Endometrial microvascular endothelial cells (primary cell): Measurements from ENCODE around the gene RARRES2. TPM values are rescaled to one million over a fixed set of nuclear protein-coding genes. Genes with fewer than 3 reads are reported as not detected.
"Not testable (repeated sequence)": the region's sequence is repeated elsewhere in the genome, so short reads cannot be mapped to it uniquely, and the experiment has no call there.

Source experiments
- in situ Hi-C: cut with HindIII; loops from 2 replicates; pipeline ENCODE4 v1.10.0; 2017; ENCODE audit warnings: low sequenced_read_pairs, low pct_unique_long_range_greater_than_20kb; ENCODE audit errors: inconsistent ontology term
- total RNA-seq: library from RNA; depleted of rRNA; stranded (reverse); fragments of >200 nt; gene quantifications from one replicate; pipeline ENCODE4 v1.2.3, GENCODE V29; 2015; ENCODE audit errors: inconsistent ontology term

RARRES2 gene
- total RNA-seq, 1 donor from 2014 or later, result not detected

DNA sequence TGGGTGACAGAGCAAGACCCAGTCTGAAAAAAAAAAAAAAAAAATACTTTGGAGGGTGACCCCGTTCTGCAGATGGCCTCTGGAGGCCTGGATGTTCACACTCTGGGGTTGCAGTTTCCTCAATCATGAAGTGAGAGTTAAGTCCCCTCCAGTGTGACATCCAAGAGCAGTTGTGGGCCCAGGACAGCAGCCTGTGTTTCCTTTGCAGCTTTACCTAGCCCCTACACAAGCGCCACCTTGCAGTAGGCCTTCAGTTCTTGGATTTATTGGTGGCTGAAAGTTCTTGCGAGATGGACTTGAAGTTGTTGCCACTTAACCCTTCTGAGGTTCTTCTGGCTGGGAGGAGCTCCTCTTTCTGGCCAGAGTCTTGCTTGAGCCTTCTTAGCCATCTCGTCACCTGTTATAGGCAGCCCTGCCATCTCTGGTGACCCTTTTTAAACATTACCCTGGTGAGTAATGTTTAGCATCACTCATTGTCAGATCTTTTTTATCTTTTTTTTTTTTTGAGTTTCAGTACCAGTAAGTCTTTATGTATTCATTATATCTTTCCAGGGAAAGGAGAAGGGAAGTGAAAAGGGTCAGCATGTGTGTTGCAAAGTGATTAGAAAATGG lies 14.7 kb downstream of the RARRES2 start:
- in situ Hi-C loops, result no loop called here

DNA sequence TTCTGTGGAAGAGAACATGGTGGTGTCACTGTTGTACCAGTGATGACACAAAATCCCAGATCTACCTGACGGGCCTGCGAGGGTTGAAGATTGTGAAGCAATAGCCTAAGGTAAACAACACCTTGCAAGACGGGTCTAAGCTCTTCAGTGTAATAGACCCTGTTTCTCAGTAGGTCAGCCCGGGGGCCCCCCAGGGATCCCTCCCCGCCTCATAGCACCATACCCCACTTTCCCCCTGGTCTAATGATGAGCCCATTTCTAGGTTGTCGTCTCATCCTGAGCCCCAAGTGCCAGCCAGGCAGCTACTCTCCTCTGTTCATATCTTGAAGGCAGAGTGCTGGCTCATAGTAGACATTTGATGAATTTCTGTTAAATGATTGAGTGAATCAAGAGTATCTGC lies 15.5 kb downstream of the RARRES2 start:
- in situ Hi-C loops, result no loop called here

- in situ Hi-C loops, result no loop called here
These were observed 16.3 kb downstream of the RARRES2 start for GRCh38 chr7:150325110-150325611.

- in situ Hi-C loops, result no loop called here
These were observed 17.0 kb downstream of the RARRES2 start for GRCh38 chr7:150324373-150324961.

- in situ Hi-C loops, result no loop called here
These were observed 17.6 kb downstream of the RARRES2 start for GRCh38 chr7:150323682-150324372.

DNA sequence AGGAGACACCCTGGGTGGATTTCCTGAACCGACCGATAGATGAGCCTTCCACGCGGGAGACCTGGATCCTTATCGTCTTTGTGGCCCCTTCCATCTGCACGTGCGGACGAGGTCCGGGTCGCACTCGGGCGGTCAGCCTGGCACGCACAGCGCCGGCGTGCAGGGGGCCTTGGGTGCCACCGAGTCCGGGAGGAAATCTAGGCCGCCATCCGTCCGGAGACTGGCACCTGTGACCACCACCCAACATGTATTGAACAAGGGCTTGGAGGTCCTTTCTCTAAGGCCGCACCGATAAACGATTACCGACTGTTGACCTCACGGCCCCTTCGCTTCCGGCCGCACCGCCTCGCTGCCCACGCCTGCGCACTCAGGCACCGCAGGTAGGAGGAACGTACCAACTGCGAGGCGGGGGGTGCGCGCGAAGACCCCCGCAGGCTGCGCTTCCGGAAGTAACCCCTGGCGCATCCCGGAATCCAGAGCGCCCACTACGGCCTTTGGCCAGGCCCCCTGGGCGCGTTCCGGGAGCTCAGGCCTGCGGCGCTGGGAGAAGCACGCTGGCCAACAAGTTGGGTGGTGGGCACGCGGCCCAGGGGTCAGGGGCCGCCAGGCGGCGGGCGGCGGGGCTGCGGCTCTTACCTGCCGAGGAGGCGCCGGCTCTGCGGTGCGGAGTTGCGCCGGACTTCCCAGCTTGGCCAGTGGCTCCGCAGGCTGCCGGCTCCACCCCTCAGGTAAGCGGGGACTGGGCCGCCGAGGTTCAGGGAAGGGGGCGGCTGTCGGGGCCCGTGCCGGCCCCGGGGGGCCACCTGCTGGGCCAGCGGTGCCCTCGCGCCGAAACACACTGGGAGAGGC lies 18.4 kb downstream of the RARRES2 start, which contains the start of the genes ACTR3C and LRRC61:
Gene ACTR3C, minus strand, starts transcription at position 713 of the 849 bp plus-strand sequence. CDS start 28,249 bp downstream, outside the sequence.
Gene LRRC61, plus strand, starts transcription at position 523 of the 849 bp plus-strand sequence. CDS start 13,507 bp downstream, outside the sequence.
- in situ Hi-C loops, result no loop called here

GRCh38 chr7:150322114-150322832 lies 19.2 kb downstream of the RARRES2 start:
- in situ Hi-C loops, result no loop called here

DNA sequence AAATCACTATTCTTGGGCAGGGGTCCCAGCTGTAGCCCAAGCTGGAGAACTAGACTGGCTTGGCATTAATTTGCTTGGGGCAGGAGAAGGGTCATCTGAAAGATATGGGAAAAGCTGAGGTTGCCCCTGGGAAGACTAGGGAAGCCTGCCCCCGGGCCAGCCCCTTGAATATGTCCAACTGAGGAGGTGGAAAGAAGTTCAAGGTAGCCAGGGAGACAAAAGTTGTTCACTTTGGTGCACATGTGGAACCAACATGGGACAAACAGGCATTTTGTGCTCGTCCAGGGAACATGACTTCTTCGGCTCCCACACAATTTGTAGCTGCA lies 19.7 kb downstream of the RARRES2 start:
- in situ Hi-C loops, result no loop called here

DNA sequence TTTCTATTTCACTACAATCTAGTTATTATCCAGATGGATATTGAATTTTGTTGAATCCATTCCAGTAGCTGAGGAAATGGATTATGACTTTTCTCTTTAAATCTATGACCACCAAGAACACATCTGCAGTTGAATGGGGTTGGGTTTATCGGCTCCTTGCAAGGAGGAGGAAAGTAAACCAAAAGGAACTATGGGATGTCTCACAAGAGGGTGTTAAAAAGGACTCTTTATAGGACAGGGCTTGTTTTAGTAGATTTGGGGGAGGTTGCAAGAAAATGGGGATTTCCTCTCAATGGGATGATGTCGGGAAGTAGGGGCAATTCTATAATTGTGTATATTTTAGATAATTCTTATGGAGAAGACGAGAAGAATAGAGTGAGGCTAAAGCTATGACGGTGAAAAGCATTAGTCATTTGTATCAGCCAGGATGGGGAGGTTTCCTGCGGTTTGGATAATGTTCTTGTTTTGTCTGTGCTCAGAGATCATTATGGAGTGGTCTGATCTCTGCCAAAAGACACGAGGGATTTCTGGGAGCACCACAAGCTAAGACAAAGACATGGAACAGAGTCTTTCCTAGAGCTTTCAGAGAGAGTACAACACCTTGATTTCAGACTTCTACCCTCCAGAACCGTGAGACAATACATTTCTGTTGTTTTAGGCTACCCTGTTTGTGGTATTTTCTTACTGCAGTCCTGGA lies 23.5 kb downstream of the RARRES2 start:
- in situ Hi-C loops, result no loop called here

DNA sequence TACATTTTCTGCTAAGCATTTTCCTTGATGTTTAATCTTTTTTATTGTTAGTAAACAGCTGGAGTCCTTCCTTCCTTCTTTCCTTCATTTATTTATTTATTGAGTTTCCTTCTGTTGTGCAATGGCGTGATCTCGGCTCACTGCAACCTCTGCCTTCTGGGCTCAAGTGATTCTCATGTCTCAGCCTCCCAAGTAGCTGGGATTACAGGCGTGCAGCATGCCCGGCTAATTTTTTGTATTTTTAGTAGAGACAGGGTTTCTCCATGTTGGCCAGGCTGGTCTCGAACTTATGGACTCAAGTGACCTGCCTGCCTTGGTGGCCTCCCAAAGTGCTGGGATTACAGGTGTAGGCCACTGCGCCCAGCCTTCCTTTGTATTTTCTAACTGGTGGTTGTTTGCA lies 24.4 kb downstream of the RARRES2 start:
- in situ Hi-C loops, result not testable (repeated sequence)

- in situ Hi-C loops, result no loop called here
These were observed 26.7 kb downstream of the RARRES2 start for GRCh38 chr7:150314639-150315239.

DNA sequence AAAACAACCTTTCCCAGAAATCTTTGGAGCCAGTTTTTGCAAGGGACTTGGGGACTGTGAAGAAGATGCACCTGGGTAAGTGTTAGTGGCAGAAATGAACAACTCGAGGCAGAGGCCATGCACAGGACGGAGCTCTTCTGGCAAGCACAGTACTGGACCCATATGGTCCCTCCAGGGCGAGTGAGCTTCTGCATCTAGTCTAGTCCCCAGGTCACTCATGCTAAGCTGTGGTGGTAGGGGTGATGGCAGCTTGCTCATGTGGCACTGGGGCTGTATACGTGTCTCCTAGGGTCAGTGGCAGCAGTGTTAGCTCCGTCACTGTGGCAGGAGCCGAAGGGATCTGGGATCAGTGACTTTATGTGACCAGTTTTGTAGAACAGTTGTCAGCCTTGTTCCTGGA lies 27.6 kb downstream of the RARRES2 start:
- in situ Hi-C loops, result no loop called here

- in situ Hi-C loops, result no loop called here
These were observed 28.0 kb downstream of the RARRES2 start for GRCh38 chr7:150313367-150313809.

GRCh38 chr7:150312649-150313366 lies 28.6 kb downstream of the RARRES2 start:
- in situ Hi-C loops, result not testable (repeated sequence)

DNA sequence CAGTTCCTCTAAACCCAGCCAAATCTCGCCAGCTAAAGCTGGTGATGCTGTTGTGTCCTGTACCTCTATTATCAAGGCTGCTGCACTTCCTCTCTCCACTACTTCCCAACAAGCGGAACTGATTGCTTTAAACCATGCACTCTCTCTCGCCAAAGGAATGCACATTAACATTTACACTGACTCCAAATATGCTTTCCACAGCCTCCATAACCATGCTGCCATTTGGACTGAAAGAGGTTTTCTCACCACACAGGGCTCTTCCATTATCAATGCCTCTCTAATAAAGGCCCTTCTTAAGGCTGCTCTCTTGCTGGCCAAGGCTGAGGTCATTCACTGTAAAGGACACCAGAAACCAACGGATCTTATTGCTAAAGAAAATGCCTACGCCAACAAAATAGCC lies 29.7 kb downstream of the RARRES2 start:
- in situ Hi-C loops, result no loop called here

GRCh38 chr7:150311146-150311545 lies 30.3 kb downstream of the RARRES2 start:
- in situ Hi-C loops, result no loop called here

DNA sequence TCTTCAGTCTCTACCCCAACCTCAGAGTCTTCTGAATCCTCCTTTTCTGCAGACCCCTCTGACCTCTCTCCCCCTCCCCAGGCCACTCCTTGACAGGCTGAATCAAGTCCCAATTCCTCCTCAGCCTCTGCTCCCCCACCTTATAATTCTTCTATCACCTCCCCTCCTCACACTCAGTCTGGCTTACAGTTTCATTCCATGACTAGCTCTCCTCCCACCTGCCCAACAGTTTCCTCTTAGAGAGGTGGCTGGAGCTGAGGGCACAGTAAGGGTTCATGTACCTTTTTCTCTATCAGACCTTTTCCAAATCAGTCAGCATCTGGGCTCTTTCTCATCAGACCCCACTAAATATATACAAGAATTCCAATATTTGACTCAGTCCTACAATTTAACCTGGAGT lies 32.9 kb downstream of the RARRES2 start:
- in situ Hi-C loops, result no loop called here
